Activated B cell treated with CpG ODN at 0.5 μM for 24 hours (primary cell): ENCODE data around the gene MRPL21. TPM values are rescaled to one million over a fixed set of nuclear protein-coding genes. Genes with fewer than 3 reads are reported as not detected.

ENCODE experiments used
- ATAC-seq: fragments of 200-7000 bp; cut with Tn5 transposase; one replicate; pipeline ENCODE4 v1.10.0; 2021; ENCODE audit warnings: low read depth, mild to moderate bottlenecking, moderate library complexity
- CTCF ChIA-PET: fragments of 350-600 bp; sonication (Branson Sonifier 250); formaldehyde crosslinking; loops from one replicate; lab custom pipeline; 2021; ENCODE audit warnings: antibody characterized with exemption; lab: Charles Lee
- POLR2A ChIA-PET: fragments of 350-600 bp; sonication (Branson Sonifier 250); formaldehyde crosslinking; loops from one replicate; lab custom pipeline; 2021; ENCODE audit warnings: antibody characterized with exemption; lab: Charles Lee
- DNase-seq: peaks from one replicate; pipeline ENCODE4 v3.0.0; 2022
- H3K27ac Mint-ChIP-seq: one replicate; pipeline ENCODE4 v1.8.0; 2020; ENCODE audit warnings: mixed read lengths
- H3K27me3 Mint-ChIP-seq: one replicate; pipeline ENCODE4 v1.8.0; 2021; ENCODE audit warnings: mixed read lengths
- H3K36me3 Mint-ChIP-seq: one replicate; pipeline ENCODE4 v1.8.0; 2021; ENCODE audit warnings: low read depth, mixed read lengths
- H3K4me1 Mint-ChIP-seq: one replicate; pipeline ENCODE4 v1.8.0; 2021; ENCODE audit warnings: mixed read lengths
- H3K4me3 Mint-ChIP-seq: one replicate; pipeline ENCODE4 v1.8.0; 2020; ENCODE audit warnings: mild to moderate bottlenecking, mixed read lengths
- H3K9me3 Mint-ChIP-seq: one replicate; pipeline ENCODE4 v1.8.0; 2020; ENCODE audit warnings: mixed read lengths
- CTCF ChIP-seq: fragments of 200-600 bp; IDR thresholded peaks from one replicate; pipeline ENCODE4 v1.8.0; 2022; ENCODE audit warnings: antibody characterized with exemption, mild to moderate bottlenecking
- intact Hi-C: fragments of 100-400 bp; cut with micrococcal nuclease; formaldehyde crosslinking; loops from one replicate; pipeline ENCODE4 v1.15.1; 2024
- total RNA-seq: library from RNA; stranded (reverse); gene quantifications from 2 replicates; pipeline ENCODE4 v1.2.3, GENCODE V29; 2022

Gene MRPL21
- total RNA-seq, 1 donor from 2014 or later: 49.9 TPM

GRCh38 chr11:68940651-68941323, 37.2 kb upstream of the MRPL21 start:
- no peaks in the 10 kb centered on the region for H3K4me1 Mint-ChIP-seq
- ChIA-PET POLR2A (no interaction called here), CTCF (no interaction called here)
- H3K36me3 Mint-ChIP-seq: peaks cover 38% of the 10 kb centered on the region
- H3K9me3 Mint-ChIP-seq: no peaks in the 10 kb centered on the region
- DNase-seq (no peak), ATAC-seq (no peak)
- no peak for TF ChIP-seq CTCF
- no peak overlapping the region for H3K4me3 Mint-ChIP-seq
- intact Hi-C loops: no loop called here
- no peaks in the 10 kb centered on the region for H3K27me3 Mint-ChIP-seq
- H3K27ac Mint-ChIP-seq: no peak overlapping the region

- intact Hi-C loops: no loop called here
- Mint-ChIP-seq H3K27me3 (no peaks in the 10 kb centered on the region), H3K36me3 (peaks cover 46% of the 10 kb centered on the region), H3K4me3 (no peak overlapping the region), H3K9me3 (no peaks in the 10 kb centered on the region), H3K4me1 (no peaks in the 10 kb centered on the region), H3K27ac (no peak overlapping the region)
- ChIA-PET POLR2A (no interaction called here), CTCF (no interaction called here)
- no peak for TF ChIP-seq CTCF
- ATAC-seq (no peak), DNase-seq (no peak)
Measured at GRCh38 chr11:68939583-68940555, 36.2 kb upstream of the MRPL21 start.

GRCh38 chr11:68938816-68939582, 35.4 kb upstream of the MRPL21 start:
- intact Hi-C loops: no loop called here
- H3K9me3 Mint-ChIP-seq: no peaks in the 10 kb centered on the region
- ChIA-PET POLR2A (no interaction called here), CTCF (no interaction called here)
- TF ChIP-seq CTCF: no peak
- H3K36me3 Mint-ChIP-seq: peaks cover 49% of the 10 kb centered on the region
- ATAC-seq (no peak), DNase-seq (no peak)
- no peak overlapping the region for H3K4me3 Mint-ChIP-seq
- no peaks in the 10 kb centered on the region for H3K4me1 Mint-ChIP-seq
- H3K27ac Mint-ChIP-seq: no peak overlapping the region
- no peaks in the 10 kb centered on the region for H3K27me3 Mint-ChIP-seq

GRCh38 chr11:68938088-68938487, 34.5 kb upstream of the MRPL21 start:
- ATAC-seq: no peak
- CTCF ChIA-PET: no interaction called here
- Mint-ChIP-seq H3K27ac (no peak overlapping the region), H3K9me3 (no peaks in the 10 kb centered on the region), H3K36me3 (peaks cover 50% of the 10 kb centered on the region), H3K27me3 (no peaks in the 10 kb centered on the region), H3K4me1 (no peaks in the 10 kb centered on the region), H3K4me3 (no peak overlapping the region)
- intact Hi-C loops: no loop called here
- no peak for DNase-seq
- POLR2A ChIA-PET: no interaction called here
- no peak for TF ChIP-seq CTCF
